GM18907 (cell line): ENCODE results near the gene SPTLC1.
"Not testable (repeated sequence)": the region's sequence is repeated elsewhere in the genome, so short reads cannot be mapped to it uniquely, and the experiment has no call there.

Source experiments
- ATAC-seq: cut with Tn5 transposase; IDR thresholded peaks from one replicate; pipeline ENCODE4 v1.9.1; 2021; ENCODE audit warnings: mild to moderate bottlenecking, moderate library complexity; ENCODE audit not compliant: unreplicated experiment

Gene SPTLC1

GRCh38 chr9:92033991-92034390, 81.2 kb downstream of the SPTLC1 start:
- ATAC-seq, result no peak

- ATAC-seq, result no peak
Measured at GRCh38 chr9:92033307-92033706, 81.9 kb downstream of the SPTLC1 start.

GRCh38 chr9:92032891-92033290, 82.3 kb downstream of the SPTLC1 start:
- no peak for ATAC-seq

GRCh38 chr9:92030367-92030766, 84.8 kb downstream of the SPTLC1 start:
- ATAC-seq, result no peak

GRCh38 chr9:92029553-92029952, 85.7 kb downstream of the SPTLC1 start:
- ATAC-seq, result no peak

- ATAC-seq, result no peak
Measured at GRCh38 chr9:92026206-92027002, 88.8 kb downstream of the SPTLC1 start.

- not testable (repeated sequence) for ATAC-seq
Measured at GRCh38 chr9:92021785-92022541, 93.2 kb downstream of the SPTLC1 start.

GRCh38 chr9:92019658-92020057, 95.6 kb downstream of the SPTLC1 start:
- no peak for ATAC-seq

GRCh38 chr9:92010705-92011536, 104.3 kb downstream of the SPTLC1 start:
- no peak for ATAC-seq

GRCh38 chr9:92010253-92010652, 105.0 kb downstream of the SPTLC1 start:
- ATAC-seq, result not testable (repeated sequence)

GRCh38 chr9:92008041-92008440, 107.2 kb downstream of the SPTLC1 start:
- no peak for ATAC-seq

- no peak for ATAC-seq
Measured at GRCh38 chr9:92004045-92004392, 111.2 kb downstream of the SPTLC1 start.

GRCh38 chr9:92003308-92004044, 111.7 kb downstream of the SPTLC1 start:
- no peak for ATAC-seq

- not testable (repeated sequence) for ATAC-seq
Measured at GRCh38 chr9:92001948-92002347, 113.3 kb downstream of the SPTLC1 start.

- ATAC-seq, result no peak
Measured at GRCh38 chr9:92001244-92001643, 114.0 kb downstream of the SPTLC1 start.

- no peak for ATAC-seq
Measured at GRCh38 chr9:91995000-91995655, 120.1 kb downstream of the SPTLC1 start.

GRCh38 chr9:91994422-91994821, 120.8 kb downstream of the SPTLC1 start:
- ATAC-seq, result no peak

GRCh38 chr9:91992461-91993041, 122.7 kb downstream of the SPTLC1 start:
- ATAC-seq, result no peak

GRCh38 chr9:91991721-91992341, 123.4 kb downstream of the SPTLC1 start:
- ATAC-seq, result no peak
